GM23248 (cell line): ENCODE results near the gene NDUFB10. TPM values are rescaled to one million over a fixed set of nuclear protein-coding genes. Genes with fewer than 3 reads are reported as not detected.

Experiments used
- DNase-seq: peaks from one replicate; pipeline ENCODE4 v3.0.0-alpha.2; 2015
- H2AFZ ChIP-seq: fragments of 200-600 bp; sonication (generic); 2 replicates; pipeline ENCODE4 v1.6.1; 2016; ENCODE audit warnings: antibody characterized with exemption
- H3F3A ChIP-seq: fragments of 200-600 bp; sonication (generic); 2 replicates; pipeline ENCODE4 v1.6.1; 2016; ENCODE audit warnings: mild to moderate bottlenecking, antibody characterized with exemption, mixed run types; ENCODE audit not compliant: insufficient read depth
- H3K27ac ChIP-seq: fragments of 200-600 bp; sonication (generic); 2 replicates; pipeline ENCODE4 v1.5.1; 2016; ENCODE audit warnings: mild to moderate bottlenecking
- H3K27me3 ChIP-seq: fragments of 200-600 bp; sonication (generic); replicated peaks from 2 replicates; pipeline ENCODE4 v1.6.1; 2016; ENCODE audit warnings: mild to moderate bottlenecking; ENCODE audit not compliant: insufficient read depth
- H3K36me3 ChIP-seq: fragments of 200-600 bp; sonication (generic); 2 replicates; pipeline ENCODE4 v1.6.1; 2016; ENCODE audit warnings: low read depth, mild to moderate bottlenecking
- H3K4me1 ChIP-seq: fragments of 200-600 bp; sonication (generic); 2 replicates; pipeline ENCODE4 v1.6.1; 2016; ENCODE audit warnings: mild to moderate bottlenecking; ENCODE audit not compliant: insufficient read depth
- H3K4me2 ChIP-seq: fragments of 200-600 bp; sonication (generic); one replicate; pipeline ENCODE4 v1.6.1; 2016; ENCODE audit warnings: mild to moderate bottlenecking; ENCODE audit not compliant: unreplicated experiment
- H3K4me3 ChIP-seq: fragments of 200-600 bp; sonication (generic); 2 replicates; pipeline ENCODE4 v1.5.1; 2016; ENCODE audit warnings: mild to moderate bottlenecking
- H3K79me2 ChIP-seq: fragments of 200-600 bp; sonication (generic); 2 replicates; pipeline ENCODE4 v1.6.1; 2016; ENCODE audit warnings: mild to moderate bottlenecking; ENCODE audit not compliant: insufficient read depth
- H3K9ac ChIP-seq: fragments of 200-600 bp; sonication (generic); 2 replicates; pipeline ENCODE4 v1.6.1; 2016; ENCODE audit warnings: mild to moderate bottlenecking
- H3K9me2 ChIP-seq: fragments of 200-600 bp; sonication (generic); 2 replicates; pipeline ENCODE4 v1.6.1; 2016; ENCODE audit warnings: mixed run types, mild to moderate bottlenecking, moderate library complexity; ENCODE audit not compliant: insufficient read depth
- H3K9me3 ChIP-seq: fragments of 200-600 bp; sonication (generic); one replicate; pipeline ENCODE4 v1.6.1; 2017; ENCODE audit warnings: low read depth
- H4K20me1 ChIP-seq: fragments of 200-600 bp; sonication (generic); 2 replicates; pipeline ENCODE4 v1.6.0; 2016; ENCODE audit not compliant: insufficient read depth
- EZH2 ChIP-seq: fragments of 200-600 bp; sonication (generic); IDR thresholded peaks from 2 replicates; pipeline ENCODE4 v1.6.1; 2018; ENCODE audit warnings: antibody characterized with exemption, mild to moderate bottlenecking; ENCODE audit not compliant: insufficient read depth, poor library complexity, severe bottlenecking
- EZH2phosphoT487 ChIP-seq: fragments of 200-600 bp; sonication (generic); IDR thresholded peaks from 2 replicates; pipeline ENCODE4 v1.6.1; 2018; ENCODE audit warnings: antibody characterized with exemption, moderate library complexity, mild to moderate bottlenecking, low read depth; ENCODE audit not compliant: insufficient read depth
- WGBS, 2 experiments: methylation state at CpG; one replicate each; pipeline ENCODE4 v1.1.6; 2015 to 2017; ENCODE audit warnings: low lambda C conversion rate in 2 of 2, low coverage in 1 of 2; ENCODE audit errors: missing lambda C conversion rate in 2 of 2; 5-methylcytosine and 5-hydroxymethylcytosine counted together
- in situ Hi-C: fragments of 300-500 bp; cut with MboI; formaldehyde crosslinking; loops from 2 replicates; pipeline ENCODE4 v1.15.0; 2020
- polyA plus RNA-seq: library from polyadenylated mRNA; unstranded; fragments of >200 nt; fragmentation: Nextera tagmentation; extraction: Ambion mirVana; gene quantifications from 2 replicates; pipeline ENCODE4 v1.2.1, GENCODE V29; 2016
- total RNA-seq: library from RNA; depleted of rRNA; stranded (reverse); fragments of >200 nt; shearing (Covaris generic); gene quantifications from 2 replicates; pipeline ENCODE4 v1.2.3, GENCODE V29; 2014

Gene NDUFB10
- total and polyA plus RNA-seq, 2 experiments from 2014 or later = 136 to 266 TPM

GRCh38 chr16:1916640-1916990 lies 42.7 kb upstream of the NDUFB10 start:
- H4K20me1 ChIP-seq = no peaks in the 10 kb centered on the region
- peaks cover 47% of the 10 kb centered on the region for H3K27me3 ChIP-seq
- in situ Hi-C loops = no loop called here
- no peak overlapping the region for H3K4me2 ChIP-seq
- H3K4me3 ChIP-seq = no peak overlapping the region
- no peaks in the 10 kb centered on the region for H3K36me3 ChIP-seq
- no peaks in the 10 kb centered on the region for H3K79me2 ChIP-seq
- no peaks in the 10 kb centered on the region for H3K4me1 ChIP-seq
- no peak overlapping the region for H3K9ac ChIP-seq
- DNase-seq = no peak
- H3F3A ChIP-seq = no peaks in the 10 kb centered on the region
- H3K9me3 ChIP-seq = no peaks in the 10 kb centered on the region
- TF ChIP-seq EZH2 (no peak), EZH2phosphoT487 (no peak)
- no peaks in the 10 kb centered on the region for H3K9me2 ChIP-seq
- H2AFZ ChIP-seq = no peak overlapping the region
- H3K27ac ChIP-seq = no peak overlapping the region
- 24 to 36% methylated on average over 2 to 5 of the region's 5 CpGs for WGBS, 2 experiments

DNA sequence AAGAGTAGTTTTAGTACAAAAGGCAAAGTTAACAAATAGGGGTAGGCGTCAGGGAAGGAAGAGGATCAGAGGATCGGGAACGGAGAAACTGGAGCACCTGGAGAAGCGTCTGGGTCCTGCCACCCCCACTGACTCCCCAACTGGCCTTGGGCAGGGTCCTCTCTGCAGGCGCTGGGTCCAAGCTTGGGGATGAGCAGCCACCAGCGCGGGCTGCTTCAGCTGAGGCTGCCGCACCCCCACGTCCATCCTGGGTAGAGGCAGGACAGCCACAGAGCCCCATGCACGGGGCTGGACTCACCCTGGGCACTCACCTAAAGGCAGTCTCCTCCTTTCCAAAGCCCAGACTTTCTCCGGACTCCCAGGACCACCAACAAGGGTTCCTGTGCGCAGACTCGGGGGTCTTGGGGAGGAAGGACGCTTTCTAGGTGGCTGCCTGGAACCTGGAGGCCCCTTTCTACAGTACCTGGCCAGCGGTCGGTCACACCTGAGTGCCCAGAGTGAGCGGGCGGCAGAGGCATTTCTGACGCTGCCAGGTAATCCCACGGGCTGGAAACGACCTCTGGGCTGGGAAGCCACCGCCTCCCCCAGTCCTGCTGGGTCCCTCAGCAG lies 42.2 kb upstream of the NDUFB10 start:
- Histone ChIP-seq H3F3A (no peaks in the 10 kb centered on the region), H3K27me3 (peaks cover 53% of the 10 kb centered on the region), H3K4me1 (no peaks in the 10 kb centered on the region), H3K9me2 (no peaks in the 10 kb centered on the region), H4K20me1 (no peaks in the 10 kb centered on the region), H3K4me2 (no peak overlapping the region), H3K27ac (no peak overlapping the region), H3K4me3 (no peak overlapping the region), H2AFZ (no peak overlapping the region), H3K9ac (no peak overlapping the region), H3K79me2 (no peaks in the 10 kb centered on the region), H3K9me3 (no peaks in the 10 kb centered on the region), H3K36me3 (no peaks in the 10 kb centered on the region)
- in situ Hi-C loops = no loop called here
- DNase-seq = no peak
- no peak for TF ChIP-seq EZH2phosphoT487
- TF ChIP-seq EZH2 = no peak
- 5 to 8% methylated on average over 21 to 22 of the region's 22 CpGs for WGBS, 2 experiments

DNA sequence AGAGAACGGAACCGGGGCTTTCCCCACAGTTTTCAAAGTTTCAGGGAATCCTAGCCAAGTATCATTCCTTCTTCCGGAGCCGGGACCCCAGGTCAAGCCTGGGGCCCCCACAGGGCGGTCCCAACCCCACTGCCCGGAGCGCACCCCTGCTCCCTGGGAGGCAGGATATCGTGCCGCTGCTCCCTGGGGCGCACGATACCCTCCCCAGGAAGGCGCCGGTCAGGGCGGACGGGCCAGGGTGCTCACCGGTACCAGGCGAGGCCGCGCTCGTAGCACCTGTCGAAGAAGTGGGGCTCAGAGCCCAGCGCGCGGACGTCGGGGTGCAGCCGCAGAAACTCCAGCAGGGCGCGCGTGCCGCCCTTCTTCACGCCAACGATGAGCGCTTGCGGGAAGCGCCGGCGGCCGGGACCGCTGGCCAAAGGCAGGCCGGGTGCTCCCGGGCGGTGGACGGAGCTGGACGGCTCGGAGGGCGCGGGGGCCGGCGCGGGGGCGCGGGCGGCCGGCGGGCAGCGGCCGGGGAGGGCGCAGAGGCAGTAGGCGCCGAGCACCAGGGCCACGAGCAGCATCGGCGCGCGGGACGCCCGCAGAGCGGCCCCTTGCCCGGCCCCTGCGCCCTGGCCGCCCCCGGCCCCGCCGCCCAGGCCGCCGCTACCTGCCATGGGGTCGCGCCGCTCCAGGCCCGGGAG lies 41.5 kb upstream of the NDUFB10 start:
- peak; percentile 69 for TF ChIP-seq EZH2
- TF ChIP-seq EZH2phosphoT487 = no peak
- Histone ChIP-seq H3K79me2 (no peaks in the 10 kb centered on the region), H4K20me1 (no peaks in the 10 kb centered on the region), H3K4me2 (no peak overlapping the region), H3K4me1 (no peaks in the 10 kb centered on the region), H3K27me3 (peaks cover 57% of the 10 kb centered on the region), H3K36me3 (no peaks in the 10 kb centered on the region), H3K9ac (no peak overlapping the region), H3K9me3 (no peaks in the 10 kb centered on the region), H2AFZ (no peak overlapping the region), H3K9me2 (no peaks in the 10 kb centered on the region), H3K27ac (no peak overlapping the region), H3K4me3 (no peak overlapping the region), H3F3A (no peaks in the 10 kb centered on the region)
- no peak for DNase-seq
- 2 to 5% methylated on average over 21 to 62 of the region's 81 CpGs for WGBS, 2 experiments
- in situ Hi-C loops = no loop called here

DNA sequence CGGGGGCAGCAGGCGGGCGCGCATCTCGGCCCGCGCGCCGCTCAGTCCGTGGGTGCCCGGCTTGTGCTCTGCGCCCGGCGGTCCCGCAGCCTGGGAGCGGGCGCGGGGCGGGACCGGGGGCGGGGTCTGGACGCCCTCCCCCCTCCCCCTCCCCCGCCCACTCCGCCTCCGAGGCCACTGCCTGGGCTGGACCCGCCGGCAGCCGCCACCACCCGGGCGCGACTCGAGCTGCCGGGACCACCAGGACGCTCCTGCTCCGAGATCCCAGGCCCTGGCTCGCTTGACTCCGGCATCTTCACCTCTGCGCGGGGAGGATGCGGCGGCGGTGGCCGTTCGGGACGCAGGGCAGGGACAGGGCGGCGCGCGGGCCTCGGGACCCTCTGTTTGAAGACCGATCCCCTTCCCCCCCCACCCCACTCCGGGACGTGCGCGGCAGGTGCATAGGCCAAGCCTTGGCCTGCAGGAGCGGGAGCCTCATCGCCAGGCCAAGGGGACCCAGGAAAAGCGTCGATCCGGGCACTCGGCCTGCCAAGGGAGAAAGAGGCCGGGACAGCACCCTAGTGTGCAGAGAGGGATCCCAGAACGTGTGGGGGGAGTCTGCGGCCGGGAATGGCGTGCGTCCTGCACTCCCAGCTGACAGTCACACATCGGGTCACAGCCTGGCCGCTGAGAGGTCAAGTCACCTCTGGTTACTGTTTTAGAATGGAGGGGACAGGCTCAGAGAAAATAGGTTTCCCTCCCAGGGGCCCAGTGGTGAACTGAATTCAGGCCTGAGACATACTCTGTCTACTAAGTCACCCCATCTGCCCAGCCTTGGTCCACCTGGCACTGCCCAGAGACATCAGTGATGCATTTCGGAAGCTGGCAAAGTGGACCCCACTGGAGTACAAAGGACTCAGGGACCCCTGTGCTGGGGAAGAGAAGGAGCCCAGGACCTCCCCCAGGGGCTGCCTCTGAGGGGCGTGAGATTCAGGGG lies 40.7 kb upstream of the NDUFB10 start, which contains the start of gene HS3ST6:
TSS of gene HS3ST6 (minus strand) at position 65 of the 976 bp plus-strand sequence. CDS start 92 bp downstream, outside the sequence.
- WGBS, 2 experiments = 3 to 4% methylated on average over 37 to 56 of the region's 71 CpGs
- Histone ChIP-seq H3K27me3 (peaks cover 66% of the 10 kb centered on the region), H3K9me3 (no peaks in the 10 kb centered on the region), H3K4me2 (no peak within 1 kb of the TSS), H3K27ac (no peak within 1 kb of the TSS), H3K4me1 (no peaks in the 10 kb centered on the region), H3K79me2 (no peaks in the 10 kb centered on the region), H3F3A (no peaks in the 10 kb centered on the region), H2AFZ (no peak within 1 kb of the TSS), H4K20me1 (no peaks in the 10 kb centered on the region), H3K4me3 (no peak within 1 kb of the TSS), H3K9me2 (no peaks in the 10 kb centered on the region), H3K36me3 (no peaks in the 10 kb centered on the region), H3K9ac (no peak within 1 kb of the TSS)
- in situ Hi-C loops = no loop called here
- DNase-seq = no peak
- TF ChIP-seq EZH2phosphoT487 (no peak), EZH2 (peak; percentile 12)
